Suprapubic skin (tissue), 4 donors: Measurements from ENCODE around the gene VPS8. TPM values are rescaled to one million over a fixed set of nuclear protein-coding genes. Genes with fewer than 3 reads are reported as not detected.

Experiments
- DNase-seq, 2 donors: peaks; one replicate each; pipeline ENCODE4 v3.0.0-alpha.2; 2019; ENCODE audit warnings: low spot score in 2 of 2
- H3K27ac ChIP-seq: fragments of 200-600 bp; sonication (generic); one replicate; pipeline ENCODE4 v1.5.1; 2019
- H3K27me3 ChIP-seq: fragments of 200-600 bp; sonication (generic); one replicate; pipeline ENCODE4 v1.5.1; 2019
- H3K36me3 ChIP-seq: fragments of 200-600 bp; sonication (generic); one replicate; pipeline ENCODE4 v1.5.1; 2019
- H3K4me1 ChIP-seq: fragments of 200-600 bp; sonication (generic); one replicate; pipeline ENCODE4 v1.5.1; 2019
- H3K4me3 ChIP-seq: fragments of 200-600 bp; sonication (generic); one replicate; pipeline ENCODE4 v1.5.1; 2019; ENCODE audit warnings: mild to moderate bottlenecking
- H3K9me3 ChIP-seq: fragments of 200-600 bp; sonication (generic); one replicate; pipeline ENCODE4 v1.5.1; 2019
- EP300 ChIP-seq: sonication (generic); formaldehyde crosslinking; IDR thresholded peaks from one replicate; pipeline ENCODE4 v1.6.1; 2017; ENCODE audit warnings: antibody characterized with exemption
- POLR2A ChIP-seq, 2 donors: fragments of 450-650 bp; IDR thresholded peaks; one replicate each; pipeline ENCODE4 v1.6.1; 2017; ENCODE audit warnings: antibody characterized with exemption in 2 of 2, mild to moderate bottlenecking in 2 of 2, moderate library complexity in 2 of 2
- POLR2AphosphoS5 ChIP-seq, 3 donors: sonication (generic); formaldehyde crosslinking; IDR thresholded peaks; one replicate each; pipeline ENCODE4 v1.6.1; 2017; ENCODE audit warnings: antibody characterized with exemption in 3 of 3
- WGBS: methylation state at CpG from one replicate; pipeline ENCODE4 v1.1.5; 2018; 5-methylcytosine and 5-hydroxymethylcytosine counted together
- total RNA-seq, 4 donors: library from RNA; depleted of rRNA; stranded (reverse); fragments of >200 nt; gene quantifications; one replicate each; pipeline ENCODE4 v1.1.0, GENCODE V29; 2016
- TF ChIP-seq, protein P1 (sequence below), 2 donors: fragments of 200-600 bp in 1 of 2; fragments of 450-650 bp in 1 of 2; sonication (generic) in 1 of 2; IDR thresholded peaks; one replicate each; pipeline ENCODE4 v1.5.1; 2016 to 2019; ENCODE audit warnings: antibody characterized with exemption in 2 of 2, mild to moderate bottlenecking in 1 of 2, moderate library complexity in 1 of 2

VPS8 gene
- total RNA-seq, 4 donors from 2014 or later, result 36.1 to 93.8 (median 57.2) TPM

DNA sequence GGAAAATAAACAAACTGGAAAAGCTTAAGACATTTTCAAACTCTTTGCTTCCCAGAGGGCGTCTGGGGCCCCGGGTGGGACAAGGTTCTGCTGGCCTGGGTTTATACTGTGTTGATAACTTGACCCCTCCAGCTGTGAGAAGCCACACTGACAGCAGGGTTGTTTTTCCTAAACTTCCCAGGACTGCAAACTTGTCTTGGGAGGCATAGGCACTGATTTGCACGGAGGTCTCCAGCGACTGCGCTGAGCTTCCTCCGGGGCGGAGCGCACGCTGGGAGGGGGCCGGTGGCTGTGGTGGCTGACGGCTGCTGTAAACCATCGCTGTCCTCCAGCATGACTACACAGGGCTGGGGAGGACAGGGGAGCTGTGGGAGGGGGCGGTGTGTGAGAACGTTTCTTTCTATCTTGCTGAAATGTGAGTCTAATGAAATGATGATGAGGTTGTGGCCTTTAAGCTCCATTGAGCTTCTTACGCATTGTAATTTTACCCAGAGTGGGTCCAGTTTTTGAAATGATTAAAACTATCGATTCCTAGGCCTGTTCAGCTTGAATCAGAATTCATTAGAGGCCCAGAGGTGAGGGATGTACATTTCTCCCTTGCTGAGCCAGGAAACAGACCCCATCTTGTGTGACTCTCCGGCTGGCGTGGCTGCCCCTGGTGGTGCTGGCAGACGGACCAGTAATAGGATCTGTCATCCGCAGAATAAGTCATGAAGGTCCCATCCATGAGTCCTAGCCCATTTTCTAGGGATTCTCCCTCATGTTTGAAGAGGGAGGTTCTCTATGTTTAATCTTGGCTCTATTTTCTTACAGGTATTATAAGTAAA lies 40.5 kb upstream of the VPS8 start:
- TF ChIP-seq POLR2AphosphoS5 (IDR thresholded peaks at IDR 0.05) (no peak), POLR2A (IDR thresholded peaks at IDR 0.05) (no peak), EP300 (no peak)
- TF ChIP-seq, protein P1, sequence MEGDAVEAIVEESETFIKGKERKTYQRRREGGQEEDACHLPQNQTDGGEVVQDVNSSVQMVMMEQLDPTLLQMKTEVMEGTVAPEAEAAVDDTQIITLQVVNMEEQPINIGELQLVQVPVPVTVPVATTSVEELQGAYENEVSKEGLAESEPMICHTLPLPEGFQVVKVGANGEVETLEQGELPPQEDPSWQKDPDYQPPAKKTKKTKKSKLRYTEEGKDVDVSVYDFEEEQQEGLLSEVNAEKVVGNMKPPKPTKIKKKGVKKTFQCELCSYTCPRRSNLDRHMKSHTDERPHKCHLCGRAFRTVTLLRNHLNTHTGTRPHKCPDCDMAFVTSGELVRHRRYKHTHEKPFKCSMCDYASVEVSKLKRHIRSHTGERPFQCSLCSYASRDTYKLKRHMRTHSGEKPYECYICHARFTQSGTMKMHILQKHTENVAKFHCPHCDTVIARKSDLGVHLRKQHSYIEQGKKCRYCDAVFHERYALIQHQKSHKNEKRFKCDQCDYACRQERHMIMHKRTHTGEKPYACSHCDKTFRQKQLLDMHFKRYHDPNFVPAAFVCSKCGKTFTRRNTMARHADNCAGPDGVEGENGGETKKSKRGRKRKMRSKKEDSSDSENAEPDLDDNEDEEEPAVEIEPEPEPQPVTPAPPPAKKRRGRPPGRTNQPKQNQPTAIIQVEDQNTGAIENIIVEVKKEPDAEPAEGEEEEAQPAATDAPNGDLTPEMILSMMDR (IDR thresholded peaks at IDR 0.05), result no peak
- H3K27ac ChIP-seq, result no peak overlapping the region
- no peak for DNase-seq
- no peaks in the 10 kb centered on the region for H3K9me3 ChIP-seq
- H3K36me3 ChIP-seq, result no peaks in the 10 kb centered on the region
- H3K4me3 ChIP-seq, result no peak overlapping the region
- H3K27me3 ChIP-seq, result peaks cover 3% of the 10 kb centered on the region
- peaks cover 12% of the 10 kb centered on the region for H3K4me1 ChIP-seq
- WGBS, result 63% methylated on average over 20 of the region's 20 CpGs

- H3K27me3 ChIP-seq, result no peaks in the 10 kb centered on the region
- WGBS, result 56% methylated on average over 8 of the region's 8 CpGs
- no peak for DNase-seq
- H3K9me3 ChIP-seq, result no peaks in the 10 kb centered on the region
- H3K27ac ChIP-seq, result peak overlapping the region; percentile 55
- no peaks in the 10 kb centered on the region for H3K36me3 ChIP-seq
- TF ChIP-seq POLR2A (IDR thresholded peaks at IDR 0.05), result no peak
- no peak for TF ChIP-seq POLR2AphosphoS5 (IDR thresholded peaks at IDR 0.05)
- TF ChIP-seq, protein P1 (IDR thresholded peaks at IDR 0.05), result no peak
- TF ChIP-seq EP300, result no peak
- peaks cover 13% of the 10 kb centered on the region for H3K4me1 ChIP-seq
- no peak overlapping the region for H3K4me3 ChIP-seq
Observed at GRCh38 chr3:184772667-184773272, 39.2 kb upstream of the VPS8 start.

GRCh38 chr3:184773283-184774186 lies 38.4 kb upstream of the VPS8 start:
- no peak overlapping the region for H3K4me3 ChIP-seq
- H3K9me3 ChIP-seq, result no peaks in the 10 kb centered on the region
- 83% methylated on average over 30 of the region's 43 CpGs for WGBS
- H3K27ac ChIP-seq, result peak overlapping the region; percentile 55
- peaks cover 2% of the 10 kb centered on the region for H3K27me3 ChIP-seq
- DNase-seq, result no peak
- peaks cover 13% of the 10 kb centered on the region for H3K4me1 ChIP-seq
- TF ChIP-seq, protein P1 (IDR thresholded peaks at IDR 0.05), result no peak
- TF ChIP-seq POLR2AphosphoS5 (IDR thresholded peaks at IDR 0.05), result no peak
- TF ChIP-seq POLR2A (IDR thresholded peaks at IDR 0.05), result no peak
- no peak for TF ChIP-seq EP300
- H3K36me3 ChIP-seq, result no peaks in the 10 kb centered on the region

GRCh38 chr3:184776916-184777315 lies 35.0 kb upstream of the VPS8 start:
- H3K9me3 ChIP-seq, result no peaks in the 10 kb centered on the region
- 93% methylated on average over 2 of the region's 2 CpGs for WGBS
- no peak for TF ChIP-seq EP300
- TF ChIP-seq POLR2AphosphoS5 (IDR thresholded peaks at IDR 0.05), result no peak
- TF ChIP-seq POLR2A (IDR thresholded peaks at IDR 0.05), result no peak
- TF ChIP-seq, protein P1 (IDR thresholded peaks at IDR 0.05), result no peak
- no peaks in the 10 kb centered on the region for H3K36me3 ChIP-seq
- H3K4me3 ChIP-seq, result no peak overlapping the region
- DNase-seq, result no peak
- peaks cover 13% of the 10 kb centered on the region for H3K27me3 ChIP-seq
- H3K4me1 ChIP-seq, result peaks cover 13% of the 10 kb centered on the region
- H3K27ac ChIP-seq, result no peak overlapping the region
